ENCODE data around the gene VPS33B. TPM values are rescaled to one million over a fixed set of nuclear protein-coding genes. Genes with fewer than 3 reads are reported as not detected.

Gene VPS33B
- total RNA-seq, 1 experiment from 2014 or later, result 16.3 TPM

- Histone ChIP-seq H4K91ac (ENCODE audit: insufficient read length, low read depth, low read length) (no peak overlapping the region), H4K5ac (ENCODE audit: insufficient read length, low read depth, low read length) (no peak overlapping the region), H3K4ac (ENCODE audit: low read depth, low read length) (no peak overlapping the region), H3K27ac (ENCODE audit: insufficient read length, low read depth, low read length) (no peak overlapping the region), H3K14ac (ENCODE audit: insufficient read depth, low read length) (no peak overlapping the region), H2BK15ac (ENCODE audit: low read depth, low read length) (no peak overlapping the region), H4K20me1 (ENCODE audit: control insufficient read depth, insufficient read depth, insufficient read length) (no peaks in the 10 kb centered on the region), H2AFZ (ENCODE audit: low read length) (no peak overlapping the region), H3K4me1 (ENCODE audit: insufficient read depth, low read length) (peaks cover 7% of the 10 kb centered on the region; the same call in 1 of the 2 replicates), H2BK12ac (ENCODE audit: insufficient read length, low read depth, low read length) (no peak overlapping the region), H3K4me2 (ENCODE audit: insufficient read depth, insufficient read length, low read length) (no peak overlapping the region), H3K27me3 (ENCODE audit: insufficient read depth, low read length) (no peaks in the 10 kb centered on the region), H2BK120ac (ENCODE audit: low read depth, low read length, poor library complexity, severe bottlenecking) (no peak overlapping the region), H3K79me1 (ENCODE audit: insufficient read depth, low read depth, low read length, poor library complexity, severe bottlenecking) (no peaks in the 10 kb centered on the region), H2BK5ac (ENCODE audit: insufficient read length, low read length) (no peak overlapping the region), H3K18ac (ENCODE audit: insufficient read length, low read depth, low read length) (no peak overlapping the region), H3K56ac (ENCODE audit: insufficient read length, low read depth, low read length) (no peak overlapping the region), H3K23me2 (ENCODE audit: insufficient read length, low read depth, low read length, poor library complexity, severe bottlenecking) (peaks cover 15% of the 10 kb centered on the region), H2BK20ac (ENCODE audit: low read depth, low read length, poor library complexity, severe bottlenecking) (no peak overlapping the region), H3T11ph (ENCODE audit: low read length) (no peak overlapping the region), H4K8ac (replicated peaks; ENCODE audit: insufficient read length, low read depth, low read length) (no peak overlapping the region), H3K9me3 (ENCODE audit: control insufficient read depth, low read depth, low read length) (no peaks in the 10 kb centered on the region), H2AK5ac (ENCODE audit: insufficient read length, low read length) (no peak overlapping the region), H3K79me2 (ENCODE audit: insufficient read depth, low read length) (no peaks in the 10 kb centered on the region), H3K23ac (ENCODE audit: insufficient read length, low read depth, low read length) (no peak overlapping the region), H3K9ac (ENCODE audit: extremely low read depth, insufficient read length, low read length) (no peak overlapping the region)
- DNase-seq, result no peak
- H3K4me3 Mint-ChIP-seq, result no peak overlapping the region
- H3K9me3 Mint-ChIP-seq, result no peaks in the 10 kb centered on the region
- peak overlapping the region in 1 of 3 experiments; percentile 22; a peak in 1 of 7 replicates for H3K27ac Mint-ChIP-seq
- no peak for TF ChIP-seq CTCF (conservative IDR thresholded peaks at IDR 0.05)
- peaks cover 8 to 49% (median 41%) of the 10 kb centered on the region in 3 experiments for H3K36me3 Mint-ChIP-seq (ENCODE audit: insufficient read depth in 1 of 3, low read depth in 3 of 3)
- H3K27me3 Mint-ChIP-seq (ENCODE audit: low read depth), result no peaks in the 10 kb centered on the region
- H3K4me1 Mint-ChIP-seq, result peaks cover 15 to 16% of the 10 kb centered on the region in 2 experiments
- WGBS (ENCODE audit: extremely low coverage, insufficient read length, low lambda C conversion rate), result no CpG with 5 or more reads among the region's 8 CpGs
These were observed 63.3 kb downstream of the VPS33B start for GRCh38 chr15:90959028-90959595.

Data from H9 (cell line).